ENCODE measurements around the gene ARFIP1.
"Not testable (repeated sequence)": the region's sequence is repeated elsewhere in the genome, so short reads cannot be mapped to it uniquely, and the experiment has no call there.

The ARFIP1 gene

DNA sequence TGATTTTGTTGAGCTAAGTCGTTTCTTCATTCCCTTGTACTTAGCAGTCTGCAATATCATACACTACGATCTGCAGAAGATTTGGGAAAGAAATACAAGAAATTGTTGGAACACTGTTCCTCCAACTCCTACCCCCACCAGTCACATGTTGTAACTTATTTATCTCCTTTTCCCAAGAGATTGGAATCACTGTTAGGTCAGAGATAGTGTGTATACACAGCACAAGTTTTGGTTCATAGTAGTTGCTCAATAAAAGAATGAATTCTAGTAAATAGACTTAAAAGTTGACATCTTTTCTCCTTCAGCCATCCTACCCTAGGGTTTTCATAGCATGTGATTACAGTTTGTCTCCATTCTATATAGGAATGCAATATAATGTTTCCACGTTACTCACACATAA, 68.8 kb downstream of the ARFIP1 start:
- no peak for FAIRE-seq

DNA sequence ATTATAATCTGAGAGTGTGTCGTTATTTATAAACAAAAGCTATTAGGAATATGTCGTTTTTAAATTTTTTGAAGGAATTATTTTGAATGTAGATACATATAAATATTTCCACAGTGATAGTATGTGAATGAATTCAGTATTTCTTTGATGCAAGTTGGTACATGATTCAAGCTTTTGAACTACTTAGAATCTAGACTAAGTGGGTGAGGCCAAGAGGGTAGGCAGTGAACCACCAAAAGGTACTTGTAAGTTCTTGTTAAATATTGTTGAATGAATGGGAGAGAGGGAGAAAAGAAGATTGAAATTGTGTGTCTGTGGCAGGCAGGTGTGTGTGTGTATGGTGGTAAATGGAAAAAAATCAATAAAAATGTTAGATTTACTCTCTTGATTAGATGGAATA, 69.6 kb downstream of the ARFIP1 start:
- FAIRE-seq = no peak

DNA sequence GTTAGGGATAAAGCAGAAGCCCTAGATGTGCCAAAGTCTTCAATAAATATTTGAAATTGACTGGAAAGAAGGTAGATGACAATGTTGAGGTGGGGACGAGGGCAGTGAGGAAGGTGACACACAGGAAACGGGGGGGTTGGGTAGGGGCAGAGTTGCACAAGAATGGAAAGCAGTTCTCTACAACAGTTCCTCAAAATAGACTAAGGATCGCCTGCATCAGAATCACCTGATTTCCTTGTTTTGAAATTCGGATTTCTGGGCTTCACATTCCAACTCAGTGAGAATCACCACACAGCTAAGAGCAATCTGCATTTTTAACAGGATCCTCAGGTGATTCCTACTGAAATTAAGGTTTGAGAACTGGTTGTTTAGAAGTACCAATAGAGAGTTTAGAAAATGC, 70.6 kb downstream of the ARFIP1 start:
- no peak for FAIRE-seq

DNA sequence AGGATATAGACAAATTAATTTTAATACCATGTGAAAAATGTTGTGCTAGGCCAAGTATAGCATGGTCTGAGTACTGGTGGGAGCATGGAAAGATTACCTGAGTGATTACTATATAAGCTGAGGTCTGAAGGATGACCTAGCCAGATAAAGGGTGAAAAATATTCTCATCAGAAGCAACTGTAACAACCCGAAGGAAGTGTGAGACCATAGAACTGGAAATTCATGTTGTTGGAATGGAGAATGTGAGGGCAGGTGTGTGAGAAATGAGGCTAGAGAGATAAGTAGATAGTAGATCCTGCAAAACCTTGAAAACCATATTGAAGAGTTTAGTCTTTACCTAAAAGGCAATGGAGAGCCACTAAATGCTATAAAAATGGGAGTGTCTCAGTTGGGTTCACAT, 71.5 kb downstream of the ARFIP1 start:
- FAIRE-seq = no peak

DNA sequence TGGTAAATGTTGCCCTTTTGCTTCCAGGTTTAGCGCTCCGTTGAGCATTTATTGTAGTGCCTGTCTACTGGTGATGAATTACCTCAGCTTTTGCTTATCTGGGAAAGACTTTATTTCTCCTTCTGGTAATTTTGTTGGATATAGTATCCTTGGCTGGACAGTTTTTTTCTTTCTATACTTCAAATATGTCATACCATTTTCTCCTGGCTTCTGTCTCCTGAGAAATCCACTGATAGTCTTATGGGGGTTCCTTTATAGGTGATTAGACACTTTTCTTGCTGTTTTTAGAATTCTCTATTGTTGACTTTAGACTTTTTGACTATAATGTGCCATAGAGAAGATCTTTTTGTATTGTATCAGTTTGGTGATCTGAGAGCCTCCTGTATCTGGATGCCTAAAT, 73.5 kb downstream of the ARFIP1 start:
- no peak for FAIRE-seq

DNA sequence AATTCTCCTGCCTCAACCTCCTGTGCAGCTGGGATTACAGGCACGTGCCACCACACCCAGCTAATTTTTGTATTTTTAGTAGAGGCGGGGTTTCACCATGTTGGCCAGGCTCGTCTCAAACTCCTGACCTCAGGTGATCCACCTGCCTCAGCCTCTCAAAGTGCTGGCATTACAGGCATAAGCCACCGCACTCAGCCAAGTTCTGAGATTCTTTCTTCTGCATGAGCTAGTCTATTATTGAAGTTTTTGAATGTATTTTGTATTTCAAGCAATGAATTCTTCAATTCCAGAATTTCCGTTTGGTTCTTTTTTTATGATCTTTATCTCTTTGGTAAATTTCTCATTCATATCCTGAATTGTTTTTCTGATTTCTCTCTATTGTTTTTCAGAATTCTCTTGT, 74.3 kb downstream of the ARFIP1 start:
- not testable (repeated sequence) for FAIRE-seq

DNA sequence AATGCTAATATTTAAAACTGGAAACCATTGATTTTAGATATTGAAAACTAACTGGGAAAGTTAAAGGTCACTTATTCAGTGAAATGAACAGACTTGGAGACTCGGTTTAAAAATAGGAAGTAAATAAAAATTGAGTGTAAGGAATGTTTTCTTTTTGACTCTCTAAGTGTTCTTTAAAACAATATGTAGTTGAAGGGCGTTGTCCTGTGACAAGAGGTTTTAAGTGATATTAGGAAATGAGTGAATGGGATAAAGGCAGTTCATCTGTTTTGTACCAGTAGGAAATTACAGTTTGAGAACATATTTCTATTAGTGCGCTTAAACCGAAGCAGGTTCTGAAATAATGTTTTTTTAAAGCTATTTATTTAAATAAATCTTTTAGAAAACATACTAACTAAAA, 77.2 kb downstream of the ARFIP1 start:
- FAIRE-seq = no peak

DNA sequence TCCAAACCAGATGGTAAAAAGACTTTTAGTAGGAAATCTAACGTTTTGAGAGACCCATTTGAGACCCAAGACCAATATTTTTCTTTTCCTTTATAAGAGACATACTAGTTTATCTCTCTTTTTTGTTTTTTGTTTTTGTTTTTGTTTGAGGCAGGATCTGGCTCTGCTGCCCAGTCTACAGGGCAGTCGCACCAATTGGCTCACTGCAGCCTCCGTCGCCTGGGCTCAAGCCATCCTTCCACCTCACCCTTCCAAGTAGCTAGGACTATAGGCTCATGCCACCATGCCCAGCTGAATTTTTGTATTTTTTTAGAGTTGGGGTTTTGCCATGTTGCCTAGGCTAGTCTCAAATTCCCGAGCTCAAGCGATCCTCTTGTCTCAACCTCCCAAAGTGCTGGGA, 79.2 kb downstream of the ARFIP1 start:
- FAIRE-seq = no peak

DNA sequence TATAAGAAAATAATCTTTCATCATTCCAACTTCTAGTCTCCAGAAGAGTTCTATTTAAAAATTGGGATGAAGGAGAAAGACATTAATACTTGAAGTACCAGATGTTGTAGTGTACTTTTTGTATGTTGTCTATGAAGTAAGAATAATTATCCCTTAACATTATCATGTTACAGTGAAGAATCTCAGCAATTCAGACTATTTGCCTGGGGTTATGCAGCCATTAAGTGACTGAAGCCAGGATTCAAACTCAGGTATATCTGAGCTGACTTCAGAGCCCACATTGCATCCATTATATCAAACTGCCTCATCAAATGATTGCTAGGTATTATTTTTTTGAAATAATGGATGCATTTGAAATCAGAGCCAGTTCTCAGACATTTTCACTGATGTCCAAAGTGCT, 80.3 kb downstream of the ARFIP1 start:
- no peak for FAIRE-seq

DNA sequence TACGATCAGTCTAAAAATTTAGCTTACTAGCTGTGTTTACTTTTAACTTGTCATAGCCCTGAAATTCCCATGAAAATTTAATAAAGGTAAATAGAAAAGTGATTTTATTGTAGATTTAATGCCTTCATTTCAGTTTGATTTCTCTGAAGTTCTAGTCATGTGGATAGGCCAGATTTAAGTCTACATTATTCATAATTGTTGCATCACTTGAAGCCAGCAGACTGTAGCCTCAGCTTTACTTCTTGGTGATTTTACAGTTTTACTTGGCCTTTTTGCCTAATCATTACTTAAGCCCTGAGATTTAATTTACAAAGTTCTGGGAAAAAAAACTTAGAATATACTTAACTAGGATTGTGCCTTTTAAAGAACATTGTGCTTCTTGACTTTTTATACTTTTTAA, 82.9 kb downstream of the ARFIP1 start:
- FAIRE-seq = no peak

DNA sequence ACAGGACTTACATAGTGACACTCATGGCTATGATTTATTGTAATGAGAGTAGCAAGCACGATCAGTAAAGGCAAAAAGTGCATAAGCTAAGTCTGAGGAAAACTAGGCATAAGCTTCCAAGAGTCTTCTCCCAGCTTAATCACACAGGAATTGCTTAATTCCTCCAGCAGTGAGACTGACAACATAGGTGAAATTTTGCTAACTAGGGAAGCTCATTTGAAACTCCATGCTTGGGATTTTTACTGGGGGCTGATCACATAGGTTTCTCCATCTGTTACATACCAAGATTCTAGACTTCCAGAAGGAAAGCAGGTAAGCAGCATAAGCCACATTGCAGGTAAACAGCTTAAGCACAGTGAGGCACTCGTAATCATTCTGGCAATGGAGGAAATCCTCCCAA, 84.6 kb downstream of the ARFIP1 start:
- no peak for FAIRE-seq

DNA sequence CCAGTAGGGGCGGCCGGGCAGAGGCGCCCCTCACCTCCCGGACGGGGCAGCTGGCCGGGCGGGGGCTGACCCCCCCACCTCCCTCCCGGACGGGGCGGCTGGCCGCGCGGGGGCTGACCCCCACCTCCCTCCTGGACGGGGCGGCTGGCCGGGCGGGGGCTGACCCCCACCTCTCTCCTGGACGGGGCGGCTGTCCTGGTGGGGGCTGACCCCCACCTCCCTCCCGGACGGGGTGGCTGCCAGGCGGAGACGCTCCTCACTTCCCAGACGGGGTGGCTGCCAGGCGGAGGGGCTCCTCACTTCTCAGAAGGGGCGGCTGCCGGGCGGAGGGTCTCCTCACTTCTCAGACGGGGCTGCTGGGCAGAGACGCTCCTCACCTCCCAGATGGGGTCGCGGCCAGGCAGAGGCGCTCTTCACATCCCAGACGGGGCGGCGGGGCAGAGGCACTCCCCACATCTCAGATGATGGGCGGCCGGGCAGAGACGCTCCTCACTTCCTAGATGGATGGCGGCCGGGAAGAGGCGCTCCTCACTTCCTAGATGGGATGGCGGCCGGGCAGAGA, 86.8 kb downstream of the ARFIP1 start:
- not testable (repeated sequence) for FAIRE-seq

DNA sequence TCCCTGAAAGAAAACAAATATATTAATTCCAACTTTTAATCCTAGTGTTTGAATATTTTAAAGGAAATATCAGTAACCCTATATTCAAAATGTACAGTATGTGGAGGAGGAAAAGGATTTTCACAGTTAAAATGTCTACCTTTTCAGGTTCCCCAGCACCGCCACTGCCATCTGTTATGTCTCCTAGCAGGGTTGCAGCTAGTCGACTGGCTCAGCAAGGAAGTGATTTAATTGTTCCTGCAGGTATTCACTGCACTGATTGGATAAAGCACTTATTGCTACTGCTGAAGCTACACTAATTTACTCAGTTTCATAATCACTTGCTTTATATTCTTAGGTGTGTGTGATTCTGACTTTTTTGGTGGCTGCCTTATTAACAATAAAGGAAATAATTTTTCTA, 90.9 kb downstream of the ARFIP1 start:
- FAIRE-seq = no peak

DNA sequence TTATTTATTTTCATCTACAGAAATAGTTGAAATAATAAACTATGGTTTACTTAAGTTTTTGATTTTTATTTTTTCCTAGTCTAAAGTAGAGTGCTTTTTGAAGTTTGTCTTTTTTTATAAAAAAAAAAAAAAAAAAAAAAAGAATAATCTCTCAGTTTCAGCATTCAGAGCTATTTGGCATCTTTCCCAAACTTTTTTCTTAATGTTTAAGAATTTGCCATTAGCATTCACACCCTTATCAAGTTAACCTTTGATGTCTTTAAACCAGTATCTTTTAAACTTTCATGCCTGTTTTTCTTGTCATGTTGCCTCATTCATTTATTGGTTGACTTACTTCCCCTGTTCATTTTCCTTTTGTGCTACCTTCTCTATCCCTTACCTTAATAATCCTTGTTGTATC, 95.5 kb downstream of the ARFIP1 start:
- FAIRE-seq = no peak

DNA sequence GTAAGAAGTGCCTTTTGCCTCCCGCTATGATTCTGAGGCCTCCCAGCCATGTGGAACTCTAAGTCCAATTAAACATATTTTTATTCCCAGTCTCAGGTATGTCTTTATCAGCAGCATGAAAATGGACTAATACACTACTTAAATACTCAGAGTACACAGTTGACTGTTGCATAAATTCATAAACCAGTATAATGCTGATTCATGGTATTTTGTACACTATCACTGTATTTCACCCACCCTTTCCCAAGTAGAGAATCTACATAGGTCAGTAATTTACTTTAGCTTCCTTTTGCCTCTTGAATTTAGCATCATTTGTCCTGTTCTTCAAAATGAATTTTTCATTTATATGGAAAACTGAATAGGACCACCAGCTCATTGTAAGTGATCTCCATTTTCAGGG, 98.1 kb downstream of the ARFIP1 start:
- FAIRE-seq = no peak

DNA sequence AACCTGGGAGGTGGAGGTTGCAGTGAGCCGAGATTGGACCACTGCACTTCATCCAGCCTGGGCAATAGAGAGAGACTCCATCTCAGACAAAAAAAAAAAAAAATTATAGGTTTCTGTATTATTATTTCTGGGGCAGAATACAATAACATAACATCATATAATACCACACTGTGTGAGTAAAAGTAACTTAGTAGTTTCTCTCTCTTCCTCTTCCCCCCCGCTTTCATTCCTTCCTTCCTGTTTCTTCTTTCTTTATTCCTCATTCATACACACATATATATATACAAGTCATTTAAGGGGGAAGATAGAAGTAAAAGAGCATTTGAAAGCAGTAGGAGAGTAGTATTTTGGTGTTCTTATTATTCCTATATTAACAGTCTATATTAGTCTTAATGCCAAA, 100.5 kb downstream of the ARFIP1 start:
- FAIRE-seq = no peak

DNA sequence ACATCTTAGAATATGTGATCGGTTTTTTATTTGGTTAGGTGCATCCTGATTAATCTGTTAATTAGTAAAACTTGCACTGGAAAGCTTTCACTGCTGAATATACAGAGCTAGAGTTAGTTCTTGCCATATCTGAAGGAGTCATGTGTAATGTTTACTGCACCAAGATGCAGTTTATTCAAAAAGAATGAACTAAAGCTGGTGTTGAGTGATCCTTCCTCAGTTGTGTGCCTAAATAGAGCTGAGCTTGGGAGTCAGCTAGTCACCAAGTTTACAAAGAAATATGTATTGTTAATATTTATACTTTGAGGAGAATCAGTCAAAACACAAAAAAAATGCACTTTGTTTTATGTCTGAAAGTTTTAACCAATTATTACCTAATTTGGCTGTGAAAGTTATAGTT, 102.2 kb downstream of the ARFIP1 start:
- no peak for FAIRE-seq

DNA sequence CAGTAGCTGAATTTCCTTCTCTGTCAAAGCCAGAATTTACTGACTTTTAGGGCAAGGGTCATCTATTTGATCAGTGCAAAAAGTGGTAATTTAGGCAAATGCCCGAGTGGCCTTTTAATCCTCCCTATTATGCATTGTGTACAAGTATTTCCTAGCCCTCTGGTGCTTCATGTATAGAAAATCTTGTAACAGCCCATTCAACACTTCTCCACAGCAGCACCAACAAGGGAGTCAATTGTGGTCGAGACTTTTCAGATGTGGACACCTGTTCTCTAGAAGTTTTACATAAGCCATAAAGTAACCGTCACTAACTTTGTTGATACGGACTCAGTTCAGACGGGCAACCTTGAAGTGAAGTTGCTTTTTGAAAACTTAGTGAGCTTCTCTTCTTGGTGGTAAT, 105.4 kb downstream of the ARFIP1 start:
- no peak for FAIRE-seq

DNA sequence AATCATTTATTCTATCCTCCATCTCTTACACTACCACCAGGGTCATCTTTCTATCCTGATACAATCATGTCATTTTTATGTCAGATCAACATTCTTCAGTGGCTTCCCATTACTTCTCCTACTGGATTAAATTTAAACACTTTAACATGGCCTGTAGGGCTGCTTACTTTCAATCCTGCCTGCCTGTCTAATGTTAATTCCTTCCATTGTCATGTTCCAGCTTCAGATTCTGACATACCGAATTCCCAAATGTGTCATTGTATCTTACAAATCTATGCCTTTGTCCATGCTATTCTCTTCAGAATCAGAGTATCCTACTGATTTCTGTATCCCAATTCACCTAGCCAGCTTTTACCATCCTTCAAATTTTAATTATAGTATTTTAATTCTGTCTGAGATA, 106.4 kb downstream of the ARFIP1 start:
- FAIRE-seq = no peak

DNA sequence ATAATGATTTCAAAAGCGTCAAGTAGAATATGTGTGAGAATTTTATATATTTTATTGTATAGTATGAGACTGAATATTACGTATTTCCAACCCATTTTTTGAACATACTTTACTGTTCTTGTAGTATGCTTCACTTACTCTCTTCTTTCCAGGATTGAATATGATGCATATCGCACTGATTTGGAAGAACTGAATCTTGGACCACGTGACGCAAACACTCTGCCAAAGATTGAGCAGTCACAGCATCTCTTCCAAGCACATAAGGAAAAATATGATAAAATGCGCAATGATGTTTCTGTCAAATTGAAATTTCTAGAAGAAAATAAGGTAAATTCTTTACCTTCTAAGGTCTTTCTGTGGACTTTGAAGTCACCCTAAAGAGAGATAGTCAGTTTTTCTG, 108.2 kb downstream of the ARFIP1 start:
- FAIRE-seq = no peak

DNA sequence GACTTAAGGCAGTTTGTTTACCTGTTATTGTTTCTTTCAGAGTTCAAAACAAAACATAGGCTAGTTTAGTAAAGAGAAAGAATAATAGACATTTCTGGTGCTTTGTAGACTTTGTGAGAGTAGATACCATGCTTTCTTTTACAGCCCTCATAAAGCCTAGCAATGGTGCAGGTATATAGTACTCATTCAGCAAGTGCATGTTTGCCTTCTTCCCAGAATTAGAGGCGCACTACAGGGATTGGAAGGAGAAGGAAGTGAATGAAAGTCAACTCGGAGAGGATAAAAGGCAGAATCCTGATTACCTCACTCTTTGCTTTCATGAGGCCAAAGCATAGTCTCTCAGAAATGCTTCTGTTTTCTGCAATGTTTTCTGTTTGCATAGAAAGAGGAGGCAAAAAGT, 113.2 kb downstream of the ARFIP1 start:
- no peak for FAIRE-seq

DNA sequence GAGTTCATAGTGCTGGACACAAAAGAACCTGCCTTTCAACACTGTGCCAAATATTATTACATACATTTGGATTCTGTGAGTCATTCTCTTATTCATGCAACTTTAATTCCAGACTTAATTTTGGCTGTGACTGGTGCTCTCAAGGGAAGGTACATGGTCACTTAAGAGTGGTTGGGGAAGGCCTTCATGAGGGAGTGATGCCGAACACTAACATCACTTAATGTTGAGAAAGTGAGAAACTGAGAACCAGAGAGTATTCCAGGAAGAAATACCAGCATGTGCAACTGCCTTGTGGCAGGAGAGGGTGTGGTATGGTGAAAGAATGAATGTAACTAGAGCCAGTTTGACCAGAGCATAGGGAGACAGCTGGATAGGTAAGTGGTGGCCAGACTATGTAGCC, 114.9 kb downstream of the ARFIP1 start:
- FAIRE-seq = no peak

DNA sequence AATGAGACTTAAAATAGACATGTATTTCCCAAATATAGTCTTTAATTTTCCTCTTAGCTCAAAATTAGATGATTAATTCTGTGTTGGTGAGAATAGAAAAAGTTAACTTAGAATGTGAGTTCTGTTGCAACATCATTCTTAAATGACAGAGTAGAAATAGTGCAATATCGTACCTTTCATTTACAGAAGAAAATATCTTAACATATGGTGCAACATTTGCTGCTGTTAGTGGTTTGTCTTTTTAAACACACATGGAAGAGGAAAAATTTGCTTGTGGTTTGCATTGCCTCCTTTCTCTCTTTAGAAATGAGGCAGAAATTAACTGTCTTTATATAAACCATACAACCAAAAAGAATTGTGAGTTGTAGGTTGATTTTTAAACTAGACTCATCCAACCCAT, 117.1 kb downstream of the ARFIP1 start:
- no peak for FAIRE-seq

DNA sequence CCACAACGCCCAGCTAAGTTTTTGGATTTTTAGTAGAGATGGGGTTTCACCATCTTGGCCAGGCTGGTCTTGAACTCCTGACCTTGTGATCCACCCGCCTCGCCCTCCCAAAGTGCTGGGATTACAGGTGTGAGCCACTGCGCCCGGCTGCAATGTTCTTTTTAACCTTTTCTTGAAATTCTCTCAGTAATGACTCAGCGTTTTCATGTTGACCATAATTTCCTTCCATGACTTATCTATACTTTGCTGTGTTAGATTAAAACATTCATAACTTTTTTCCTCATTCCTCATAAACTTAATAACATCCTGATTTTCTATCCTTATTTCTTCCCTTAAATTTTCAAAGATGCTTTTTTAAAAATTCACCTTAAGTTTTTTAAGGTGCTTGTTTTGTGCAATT, 118.4 kb downstream of the ARFIP1 start:
- FAIRE-seq = not testable (repeated sequence)

DNA sequence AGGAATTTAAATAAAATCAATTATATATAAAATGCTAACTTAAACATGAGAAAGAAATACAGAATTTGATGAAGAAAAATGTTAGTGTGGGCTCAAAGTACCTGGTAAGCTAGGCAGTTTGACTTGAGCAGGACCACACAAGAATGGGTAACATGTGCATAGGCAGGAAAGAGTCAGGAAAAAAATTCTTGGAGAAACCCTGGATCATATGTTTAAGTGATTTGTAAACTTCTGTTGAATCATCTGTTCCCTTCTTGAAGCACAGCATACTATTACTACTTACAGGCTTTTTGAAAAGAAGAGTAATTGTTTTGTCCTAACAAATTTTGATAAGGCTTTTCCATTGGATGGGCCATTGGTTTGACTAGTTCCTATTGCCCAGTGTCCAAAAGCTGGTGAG, 118.9 kb downstream of the ARFIP1 start:
- no peak for FAIRE-seq

DNA sequence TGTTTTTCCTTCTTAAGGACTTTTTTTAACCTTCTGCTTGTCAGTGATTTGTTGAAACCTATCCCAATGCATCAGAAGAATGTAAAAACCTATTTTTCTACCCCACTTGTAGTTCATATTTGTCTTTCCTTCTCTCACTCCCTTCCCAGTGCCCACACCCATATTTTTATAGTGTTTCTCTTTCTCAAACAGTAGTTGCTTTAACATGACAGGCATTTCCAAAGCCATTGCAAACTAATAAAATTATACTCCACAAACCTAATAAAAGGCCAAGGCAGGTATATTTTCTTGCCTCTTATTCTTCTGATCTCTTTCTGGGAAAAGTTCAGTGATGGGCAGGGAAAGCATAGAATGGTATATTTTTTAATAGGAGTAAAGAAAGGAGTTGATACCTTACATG, 120.6 kb downstream of the ARFIP1 start:
- FAIRE-seq = no peak
